Measurements from ENCODE around the gene MTMR12. TPM values are rescaled to one million over a fixed set of nuclear protein-coding genes. Genes with fewer than 3 reads are reported as not detected.

Gene MTMR12
- total RNA-seq, 1 donor from 2014 or later, result 25.6 TPM

- no peak for DNase-seq
- TF ChIP-seq CTCF (IDR thresholded peaks at IDR 0.05; ENCODE audit: partially characterized antibody, unreplicated experiment), result no peak
- Mint-ChIP-seq H3K4me3 (ENCODE audit: unreplicated experiment) (no peak overlapping the region), H3K27ac (ENCODE audit: unreplicated experiment) (no peak overlapping the region), H3K27me3 (ENCODE audit: unreplicated experiment) (peaks cover 2% of the 10 kb centered on the region), H3K9me3 (ENCODE audit: unreplicated experiment) (peaks cover 5% of the 10 kb centered on the region), H3K4me1 (ENCODE audit: low read depth, unreplicated experiment) (no peaks in the 10 kb centered on the region), H3K36me3 (ENCODE audit: unreplicated experiment) (no peaks in the 10 kb centered on the region)
These were observed 82.2 kb downstream of the MTMR12 start for GRCh38 chr5:32230356-32231099.

- Mint-ChIP-seq H3K27ac (ENCODE audit: unreplicated experiment) (no peak overlapping the region), H3K27me3 (ENCODE audit: unreplicated experiment) (peaks cover 2% of the 10 kb centered on the region), H3K4me3 (ENCODE audit: unreplicated experiment) (no peak overlapping the region), H3K4me1 (ENCODE audit: low read depth, unreplicated experiment) (no peaks in the 10 kb centered on the region), H3K36me3 (ENCODE audit: unreplicated experiment) (no peaks in the 10 kb centered on the region), H3K9me3 (ENCODE audit: unreplicated experiment) (peaks cover 5% of the 10 kb centered on the region)
- TF ChIP-seq CTCF (IDR thresholded peaks at IDR 0.05; ENCODE audit: partially characterized antibody, unreplicated experiment), result no peak
- no peak for DNase-seq
These were observed 83.2 kb downstream of the MTMR12 start for GRCh38 chr5:32229586-32229985.

- Mint-ChIP-seq H3K27ac (ENCODE audit: unreplicated experiment) (no peak overlapping the region), H3K27me3 (ENCODE audit: unreplicated experiment) (no peaks in the 10 kb centered on the region), H3K36me3 (ENCODE audit: unreplicated experiment) (no peaks in the 10 kb centered on the region), H3K4me1 (ENCODE audit: low read depth, unreplicated experiment) (no peaks in the 10 kb centered on the region), H3K4me3 (ENCODE audit: unreplicated experiment) (no peak overlapping the region), H3K9me3 (ENCODE audit: unreplicated experiment) (peaks cover 5% of the 10 kb centered on the region)
- DNase-seq, result no peak
- TF ChIP-seq CTCF (IDR thresholded peaks at IDR 0.05; ENCODE audit: partially characterized antibody, unreplicated experiment), result no peak
These were observed 83.9 kb downstream of the MTMR12 start for GRCh38 chr5:32228816-32229215.

- Mint-ChIP-seq H3K27ac (ENCODE audit: unreplicated experiment) (no peak overlapping the region), H3K36me3 (ENCODE audit: unreplicated experiment) (no peaks in the 10 kb centered on the region), H3K4me1 (ENCODE audit: low read depth, unreplicated experiment) (no peaks in the 10 kb centered on the region), H3K27me3 (ENCODE audit: unreplicated experiment) (no peaks in the 10 kb centered on the region), H3K9me3 (ENCODE audit: unreplicated experiment) (peaks cover 2% of the 10 kb centered on the region), H3K4me3 (ENCODE audit: unreplicated experiment) (no peak overlapping the region)
- TF ChIP-seq CTCF (IDR thresholded peaks at IDR 0.05; ENCODE audit: partially characterized antibody, unreplicated experiment), result no peak
- DNase-seq, result no peak
These were observed 87.3 kb downstream of the MTMR12 start for GRCh38 chr5:32225445-32225844.

GRCh38 chr5:32223972-32224609, 88.6 kb downstream of the MTMR12 start:
- DNase-seq, result no peak
- peaks cover 2% of the 10 kb centered on the region for H3K9me3 Mint-ChIP-seq (ENCODE audit: unreplicated experiment)
- no peaks in the 10 kb centered on the region for H3K27me3 Mint-ChIP-seq (ENCODE audit: unreplicated experiment)
- H3K4me3 Mint-ChIP-seq (ENCODE audit: unreplicated experiment), result no peak overlapping the region
- no peak for TF ChIP-seq CTCF (IDR thresholded peaks at IDR 0.05; ENCODE audit: partially characterized antibody, unreplicated experiment)
- H3K4me1 Mint-ChIP-seq (ENCODE audit: low read depth, unreplicated experiment), result no peaks in the 10 kb centered on the region
- H3K36me3 Mint-ChIP-seq (ENCODE audit: unreplicated experiment), result no peaks in the 10 kb centered on the region
- no peak overlapping the region for H3K27ac Mint-ChIP-seq (ENCODE audit: unreplicated experiment)

Measured in glutamatergic neuron (in vitro differentiated cells).